NT2/D1 (cell line): ENCODE results near the gene GADD45GIP1.
A peak's percentile ranks its signal among the peaks of the same experiment; 100 is the strongest.

Experiments used
- DNase-seq: peaks from one replicate; pipeline ENCODE4 v3.0.0-alpha.2; 2011; ENCODE audit warnings: low read depth, low spot score
- H3K27me3 ChIP-seq: 2 replicates; pipeline ENCODE4 v1.6.0; 2011; ENCODE audit warnings: mild to moderate bottlenecking; ENCODE audit not compliant: insufficient read length, insufficient read depth
- H3K36me3 ChIP-seq: 2 replicates; pipeline ENCODE4 v1.6.1; 2011; ENCODE audit warnings: mild to moderate bottlenecking, low read length, mixed read lengths; ENCODE audit not compliant: insufficient read depth, insufficient read length
- H3K4me1 ChIP-seq: 2 replicates; pipeline ENCODE4 v1.5.1; 2011; ENCODE audit not compliant: insufficient read depth, insufficient read length
- H3K4me3 ChIP-seq: 2 replicates; pipeline ENCODE4 v1.5.1; 2011; ENCODE audit warnings: low read depth; ENCODE audit not compliant: insufficient read length
- H3K9ac ChIP-seq: 2 replicates; pipeline ENCODE4 v1.6.0; 2011; ENCODE audit warnings: low read depth; ENCODE audit not compliant: insufficient read length
- H3K9me3 ChIP-seq: 2 replicates; pipeline ENCODE4 v1.5.1; 2011; ENCODE audit warnings: mild to moderate bottlenecking, low read length; ENCODE audit not compliant: insufficient read depth
- SUZ12 ChIP-seq: IDR thresholded peaks from 2 replicates; pipeline ENCODE4 v1.6.1; 2011; ENCODE audit not compliant: insufficient read length, insufficient read depth; ENCODE audit errors: extremely low read depth
- YY1 ChIP-seq: IDR thresholded peaks from 2 replicates; pipeline ENCODE4 v1.6.1; 2011; ENCODE audit not compliant: insufficient read length, insufficient read depth
- ZNF274 ChIP-seq: IDR thresholded peaks from 2 replicates; pipeline ENCODE4 v1.6.1; 2011; ENCODE audit warnings: mild to moderate bottlenecking, low read depth, low read length

Gene GADD45GIP1

GRCh38 chr19:13001502-13002165, 44.6 kb upstream of the GADD45GIP1 start:
- Histone ChIP-seq H3K4me3 (no peak overlapping the region), H3K4me1 (peaks cover 7% of the 10 kb centered on the region), H3K9ac (no peak overlapping the region), H3K9me3 (no peaks in the 10 kb centered on the region), H3K27me3 (peaks cover 81% of the 10 kb centered on the region), H3K36me3 (no peaks in the 10 kb centered on the region)
- no peak for TF ChIP-seq ZNF274
- TF ChIP-seq SUZ12 = no peak
- TF ChIP-seq YY1 = no peak
- no peak for DNase-seq

- Histone ChIP-seq H3K4me1 (peaks cover 7% of the 10 kb centered on the region), H3K27me3 (peaks cover 81% of the 10 kb centered on the region), H3K9me3 (no peaks in the 10 kb centered on the region), H3K4me3 (no peak overlapping the region), H3K9ac (no peak overlapping the region), H3K36me3 (no peaks in the 10 kb centered on the region)
- TF ChIP-seq SUZ12 = no peak
- no peak for TF ChIP-seq YY1
- no peak for TF ChIP-seq ZNF274
- DNase-seq = no peak
Measured at GRCh38 chr19:13001166-13001501, 44.1 kb upstream of the GADD45GIP1 start.

- Histone ChIP-seq H3K4me3 (no peak overlapping the region), H3K9ac (no peak overlapping the region), H3K9me3 (no peaks in the 10 kb centered on the region), H3K4me1 (peaks cover 11% of the 10 kb centered on the region), H3K36me3 (no peaks in the 10 kb centered on the region), H3K27me3 (peaks cover 81% of the 10 kb centered on the region)
- no peak for DNase-seq
- no peak for TF ChIP-seq SUZ12
- no peak for TF ChIP-seq ZNF274
- TF ChIP-seq YY1 = no peak
Measured at GRCh38 chr19:12997967-12998940, 41.2 kb upstream of the GADD45GIP1 start.

GRCh38 chr19:12997179-12997966, 40.4 kb upstream of the GADD45GIP1 start:
- H3K9ac ChIP-seq = no peak overlapping the region
- no peak overlapping the region for H3K4me3 ChIP-seq
- no peaks in the 10 kb centered on the region for H3K36me3 ChIP-seq
- H3K4me1 ChIP-seq = peaks cover 11% of the 10 kb centered on the region
- DNase-seq = no peak
- peaks cover 81% of the 10 kb centered on the region for H3K27me3 ChIP-seq
- no peaks in the 10 kb centered on the region for H3K9me3 ChIP-seq
- TF ChIP-seq YY1 (no peak), SUZ12 (no peak), ZNF274 (no peak)

- Histone ChIP-seq H3K36me3 (no peaks in the 10 kb centered on the region), H3K27me3 (peaks cover 80% of the 10 kb centered on the region), H3K9ac (no peak overlapping the region), H3K9me3 (no peaks in the 10 kb centered on the region), H3K4me1 (peaks cover 11% of the 10 kb centered on the region), H3K4me3 (peak overlapping the region; percentile 36)
- TF ChIP-seq SUZ12 (peak; percentile 98), YY1 (no peak)
- DNase-seq = no peak
Measured at GRCh38 chr19:12996406-12997094, 39.5 kb upstream of the GADD45GIP1 start.

- Histone ChIP-seq H3K4me3 (peak overlapping the region; percentile 36), H3K4me1 (peaks cover 11% of the 10 kb centered on the region), H3K27me3 (peaks cover 80% of the 10 kb centered on the region), H3K9me3 (no peaks in the 10 kb centered on the region), H3K36me3 (no peaks in the 10 kb centered on the region), H3K9ac (peak overlapping the region; percentile 64)
- TF ChIP-seq YY1 (no peak), SUZ12 (no peak), ZNF274 (no peak)
- DNase-seq = no peak
Measured at GRCh38 chr19:12995596-12996405, 38.8 kb upstream of the GADD45GIP1 start.
